Measurements from ENCODE around the gene TNFRSF14.

- TF ChIP-seq ERF (CRISPR knock-in tag; IDR thresholded peaks at IDR 0.05) (no peak), RAD21 (CRISPR knock-in tag; IDR thresholded peaks at IDR 0.05) (no peak), ZNF776 (CRISPR knock-in tag; IDR thresholded peaks at IDR 0.05) (no peak), E2F5 (CRISPR knock-in tag; conservative IDR thresholded peaks at IDR 0.05) (no peak), ZNF792 (CRISPR knock-in tag; IDR thresholded peaks at IDR 0.05) (no peak), RELA (CRISPR knock-in tag; IDR thresholded peaks at IDR 0.05) (no peak), CBX5 (CRISPR knock-in tag; IDR thresholded peaks at IDR 0.05; ENCODE audit: borderline replicate concordance) (no peak), SNAPC5 (CRISPR knock-in tag; IDR thresholded peaks at IDR 0.05; ENCODE audit: borderline replicate concordance) (no peak), ZKSCAN1 (IDR thresholded peaks at IDR 0.05; ENCODE audit: low read length) (no peak)
Observed at GRCh38 chr1:2580691-2581090, 24.5 kb downstream of the TNFRSF14 start.

Data from HepG2 (cell line).